Pons (tissue), 1 donor: ENCODE results near the gene ALDH5A1.

Experiments used
- DNase-seq: peaks from one replicate; pipeline ENCODE4 v3.0.0-alpha.2; 2016; ENCODE audit warnings: low spot score

The ALDH5A1 gene

DNA sequence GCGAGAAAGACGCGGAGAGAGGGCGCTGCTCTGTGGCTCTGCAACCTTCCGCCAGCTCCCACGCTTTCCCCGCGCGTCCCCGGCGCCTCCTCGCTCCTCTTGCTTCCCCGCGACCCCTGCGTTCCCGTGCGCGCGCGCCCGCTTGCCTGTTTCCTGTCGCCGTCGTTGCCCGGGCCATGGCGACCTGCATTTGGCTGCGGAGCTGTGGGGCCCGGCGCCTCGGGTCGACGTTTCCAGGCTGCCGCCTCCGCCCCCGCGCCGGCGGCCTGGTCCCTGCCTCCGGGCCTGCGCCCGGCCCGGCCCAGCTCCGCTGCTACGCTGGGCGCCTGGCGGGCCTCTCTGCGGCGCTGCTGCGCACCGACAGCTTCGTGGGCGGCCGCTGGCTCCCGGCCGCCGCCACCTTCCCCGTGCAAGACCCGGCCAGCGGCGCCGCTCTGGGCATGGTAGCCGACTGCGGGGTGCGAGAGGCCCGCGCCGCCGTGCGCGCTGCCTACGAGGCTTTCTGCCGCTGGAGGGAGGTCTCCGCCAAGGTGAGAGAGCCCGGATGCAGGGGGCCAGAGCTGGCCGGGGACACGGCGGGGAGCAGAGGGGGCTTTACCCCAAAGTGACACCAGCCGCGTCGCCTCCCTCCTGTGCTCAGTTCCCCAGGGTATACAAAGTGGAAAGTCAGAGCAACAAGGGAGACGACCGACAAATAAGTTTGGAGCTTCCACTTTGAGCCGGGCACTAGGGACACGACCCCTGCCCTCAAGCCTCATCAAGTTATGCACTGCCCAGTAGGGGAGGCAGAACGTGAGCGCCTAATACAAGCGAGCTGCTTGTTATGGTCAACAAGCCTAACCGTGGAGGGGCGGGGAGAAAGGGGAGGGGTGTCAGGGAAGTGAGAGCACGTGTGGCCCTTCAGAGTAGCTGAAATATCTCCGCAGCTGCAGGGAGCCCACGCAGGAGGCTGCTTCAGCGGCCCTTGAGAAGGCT, at the start of gene ALDH5A1:
Gene ALDH5A1, plus strand, starts transcription at position 149 of the 975 bp plus-strand sequence. Its CDS starts 28 bp downstream, at position 177.
- DNase-seq: peak; percentile 36

DNA sequence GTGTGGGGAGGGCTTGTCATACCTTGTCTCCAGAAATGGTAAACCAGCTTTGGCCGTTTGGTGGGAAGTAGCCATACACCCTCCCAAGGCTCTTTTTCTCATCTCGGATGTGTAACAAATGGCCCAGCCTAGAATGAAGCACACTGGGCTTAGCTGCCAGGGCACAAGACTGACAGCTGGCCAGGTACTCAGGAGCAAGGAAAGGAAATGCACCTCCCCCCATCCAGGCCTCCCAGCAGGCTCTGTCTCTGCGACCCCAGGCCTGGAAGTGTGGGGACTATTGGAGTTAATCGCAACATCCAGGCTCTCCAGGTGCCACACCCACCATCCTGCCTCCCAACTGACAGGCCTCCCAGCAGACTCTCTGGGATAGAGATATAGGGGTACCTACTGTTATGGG, 49.1 kb upstream of the ALDH5A1 start:
- no peak for DNase-seq

DNA sequence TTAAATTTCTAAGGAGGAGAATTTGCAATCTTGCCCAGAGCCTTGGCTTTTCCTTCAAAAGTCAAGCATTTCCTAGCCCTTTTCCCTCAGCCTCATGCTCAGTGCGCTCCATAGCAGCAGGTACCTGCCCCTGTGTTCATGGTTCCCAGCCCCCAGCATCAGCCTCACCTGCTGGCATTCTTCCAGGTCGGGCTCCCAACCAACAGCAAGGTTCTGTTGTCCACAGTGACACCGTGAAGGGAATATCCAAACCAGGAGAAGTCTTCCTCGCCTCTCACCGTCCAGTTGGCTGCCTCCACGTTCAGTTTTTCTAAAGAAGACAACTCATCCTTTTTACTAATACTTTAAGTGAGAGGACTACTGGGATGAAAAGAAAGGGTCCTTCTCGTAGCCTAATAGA, 48.1 kb upstream of the ALDH5A1 start:
- DNase-seq: no peak

DNA sequence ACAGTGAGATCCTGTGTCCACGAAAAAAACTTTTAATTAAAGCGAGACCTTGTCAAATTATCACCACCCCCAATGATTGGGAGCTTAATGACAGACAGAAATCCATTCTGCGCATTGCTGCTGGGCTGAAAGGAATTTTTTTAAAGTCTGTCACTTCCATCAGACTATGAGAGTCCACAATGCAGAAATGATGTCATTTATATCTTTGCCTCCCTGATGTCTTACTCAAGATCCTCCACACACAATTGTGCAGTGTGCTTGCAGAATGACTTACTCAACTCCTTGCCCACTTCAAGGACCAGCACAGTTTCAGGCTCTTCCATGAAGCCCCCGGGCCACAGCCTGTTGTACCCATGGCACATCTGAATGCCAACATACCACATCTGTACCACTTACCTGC, 46.4 kb upstream of the ALDH5A1 start:
- no peak for DNase-seq

DNA sequence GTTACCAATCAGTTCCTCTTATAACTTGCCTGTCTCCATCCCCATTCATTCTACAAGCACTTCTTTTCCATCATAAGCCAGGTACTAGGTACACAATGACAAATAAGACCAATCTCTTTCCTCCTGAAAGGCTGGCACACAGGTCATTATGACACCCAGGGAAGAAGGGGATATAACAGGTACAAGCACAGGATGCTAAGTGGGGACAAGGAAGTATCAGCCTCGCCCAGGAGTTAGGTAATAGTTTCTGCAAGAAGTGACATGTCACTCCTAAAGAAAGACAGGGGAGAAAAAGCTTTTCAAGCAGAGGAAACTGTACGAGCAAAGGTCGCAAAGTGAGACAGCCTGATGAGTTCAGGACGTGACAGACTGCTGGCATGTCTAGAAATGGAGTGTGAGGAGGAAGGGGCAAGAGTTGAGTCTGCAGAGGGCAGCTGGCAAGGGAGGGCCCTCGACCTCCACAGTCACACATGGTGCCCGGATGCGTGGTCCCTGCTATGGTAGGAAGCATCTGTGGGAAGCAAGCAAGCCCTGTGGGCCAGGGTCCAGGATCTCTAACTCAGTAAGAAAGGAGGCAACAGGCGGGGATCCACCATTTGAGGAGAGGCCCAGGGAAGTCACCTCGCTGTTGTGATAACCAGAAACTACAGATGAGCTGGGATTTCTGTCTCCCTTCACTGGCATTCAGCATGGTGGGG, 45.8 kb upstream of the ALDH5A1 start:
- no peak for DNase-seq

DNA sequence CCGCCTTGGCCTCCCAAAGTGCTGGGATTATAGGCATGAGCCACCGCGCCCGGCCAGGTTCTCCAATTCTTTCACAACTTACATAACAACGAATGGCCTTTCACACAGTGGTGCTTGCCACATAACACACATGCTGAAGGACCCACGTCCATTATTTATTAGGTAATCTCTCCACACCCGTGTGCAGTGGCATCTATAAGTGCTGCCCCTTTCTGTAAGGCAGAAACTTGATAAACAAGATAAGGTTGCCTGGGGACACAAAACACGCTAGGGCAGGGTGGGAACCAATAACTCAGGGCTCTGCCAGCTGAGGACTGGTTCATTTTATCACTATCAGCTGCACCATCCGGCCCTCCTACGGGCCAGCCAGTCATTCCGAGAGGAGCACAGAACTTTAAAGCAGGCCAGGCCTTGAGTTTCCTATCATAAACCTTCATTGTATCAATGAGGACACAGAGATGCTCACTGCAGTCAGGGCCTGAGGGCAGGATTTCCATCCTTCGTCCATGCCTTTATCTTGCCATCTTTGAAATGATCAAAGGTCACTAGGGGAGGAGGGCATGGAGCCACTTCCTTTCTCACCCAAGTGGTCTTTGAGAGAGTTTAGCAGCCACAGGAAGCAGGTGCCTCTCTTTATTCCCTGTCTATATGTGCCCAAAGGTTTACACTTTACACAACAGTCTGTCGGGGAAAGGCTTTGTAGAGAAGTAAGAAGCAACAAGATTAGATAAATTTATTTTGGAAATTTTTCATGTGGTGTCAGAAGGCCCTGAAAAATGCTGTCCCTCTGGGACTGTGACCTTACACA, 43.0 kb upstream of the ALDH5A1 start:
- DNase-seq: no peak

DNA sequence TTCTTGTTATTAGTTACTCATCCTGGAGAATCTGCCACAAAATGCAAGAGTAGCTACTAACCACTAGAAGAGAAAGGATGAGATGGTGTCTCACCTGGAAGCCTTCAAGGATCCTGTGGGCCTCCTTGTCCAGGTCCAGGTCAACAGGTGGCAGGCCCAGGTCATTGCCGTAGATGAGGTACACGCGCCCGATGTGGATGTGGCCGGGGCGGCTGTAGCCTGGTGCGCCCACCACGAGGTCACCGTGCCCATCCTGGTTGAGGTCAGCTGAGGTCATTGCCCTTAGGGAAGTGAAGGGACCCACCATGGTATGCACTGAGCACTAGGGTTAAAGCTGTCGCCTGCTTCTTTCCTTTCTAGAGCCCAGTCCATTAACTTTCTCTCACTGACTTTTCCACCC, 40.8 kb upstream of the ALDH5A1 start:
- DNase-seq: no peak

DNA sequence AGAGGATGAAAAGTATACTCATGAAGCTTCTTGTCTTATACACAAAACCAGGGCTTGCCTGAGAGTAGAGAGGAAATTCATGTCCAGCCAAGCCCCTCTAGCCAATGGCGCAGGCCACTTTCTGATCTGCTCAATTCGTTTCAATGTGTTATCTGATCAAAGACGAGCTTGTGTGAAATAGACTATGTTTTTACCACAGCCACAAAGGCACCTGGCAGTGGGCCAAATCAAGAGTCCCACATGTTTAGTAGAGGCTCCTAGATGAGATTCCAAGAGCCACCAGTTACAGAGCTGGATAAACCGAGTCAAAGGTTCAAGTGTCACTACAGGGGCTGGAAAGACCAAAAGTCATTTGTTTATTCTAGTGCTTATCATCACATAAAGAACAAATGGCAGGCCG, 40.3 kb upstream of the ALDH5A1 start:
- no peak for DNase-seq

DNA sequence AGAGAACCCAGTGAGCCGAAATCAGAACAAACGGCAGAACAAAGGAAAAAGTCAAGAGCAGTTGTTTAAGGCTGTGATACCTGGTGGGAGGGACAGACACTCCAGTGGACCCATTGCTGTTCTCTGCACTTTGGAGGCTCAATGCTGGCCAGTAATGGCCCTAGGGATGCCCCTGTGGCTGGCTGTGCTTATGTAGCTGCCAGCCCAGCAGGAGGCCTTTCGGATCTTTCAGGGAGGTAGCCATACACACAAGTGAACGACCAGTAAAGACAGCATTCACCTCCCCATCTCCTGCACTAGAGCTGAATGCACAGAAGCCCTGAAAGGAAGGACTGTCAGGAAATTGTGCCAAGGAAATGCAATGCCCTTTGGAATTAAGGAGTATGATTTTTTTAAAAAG, 39.7 kb upstream of the ALDH5A1 start:
- DNase-seq: no peak

DNA sequence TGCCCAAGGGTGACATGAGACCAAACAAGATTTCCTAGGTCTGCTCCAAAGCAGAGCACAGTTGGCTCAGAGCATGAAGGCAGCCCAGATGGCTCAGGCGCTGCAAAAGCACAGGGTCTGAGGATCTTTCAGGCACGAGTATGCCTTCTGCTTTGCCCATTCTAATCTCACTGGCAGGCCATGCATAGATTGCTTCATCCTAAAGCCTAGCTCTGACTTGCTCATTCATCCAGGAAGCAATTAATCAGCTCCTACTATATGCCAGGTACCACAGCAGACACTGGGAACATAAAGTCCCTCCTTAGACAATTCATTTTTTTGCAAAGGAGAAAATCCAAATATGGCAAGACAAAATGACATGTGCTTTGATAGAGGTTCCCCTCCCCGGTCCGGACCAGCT, 36.6 kb upstream of the ALDH5A1 start:
- DNase-seq: no peak

DNA sequence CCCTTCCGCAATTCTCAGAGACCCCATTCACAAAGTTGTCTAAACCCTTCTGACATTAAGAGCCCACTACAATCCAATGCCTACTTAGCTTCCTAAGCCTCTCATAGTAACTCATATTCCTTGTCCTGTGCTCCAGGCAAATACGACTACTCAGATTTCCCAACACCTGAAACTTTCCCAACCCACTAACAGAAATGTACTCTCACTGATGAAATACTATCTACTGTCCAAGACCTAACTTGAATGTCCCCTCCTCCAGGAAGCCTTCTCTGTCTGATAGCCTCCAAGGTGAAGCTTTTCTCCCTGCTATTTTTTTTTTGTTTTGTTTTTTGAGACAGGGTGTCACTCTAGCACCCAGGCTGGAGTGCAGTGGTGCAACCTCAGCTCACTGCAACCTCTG, 35.8 kb upstream of the ALDH5A1 start:
- no peak for DNase-seq

DNA sequence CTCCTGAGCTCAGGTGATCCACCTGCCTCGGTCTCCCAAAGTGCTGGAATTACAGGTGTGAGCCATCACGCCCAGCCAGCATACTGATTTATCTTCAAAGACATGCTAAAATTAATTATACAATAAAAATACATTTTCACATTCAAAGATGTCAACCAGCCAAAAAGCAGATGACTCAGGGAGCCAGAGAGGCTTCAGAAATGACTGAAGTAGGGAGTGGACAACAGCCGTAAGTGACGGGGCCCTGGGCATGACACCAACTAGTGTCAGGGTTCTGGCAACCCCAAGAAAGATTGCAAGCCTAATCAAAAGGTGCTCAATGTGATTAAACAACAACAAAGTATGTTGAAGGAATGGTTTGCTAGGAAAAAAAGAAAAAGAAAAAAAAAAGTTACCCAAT, 33.8 kb upstream of the ALDH5A1 start:
- no peak for DNase-seq

DNA sequence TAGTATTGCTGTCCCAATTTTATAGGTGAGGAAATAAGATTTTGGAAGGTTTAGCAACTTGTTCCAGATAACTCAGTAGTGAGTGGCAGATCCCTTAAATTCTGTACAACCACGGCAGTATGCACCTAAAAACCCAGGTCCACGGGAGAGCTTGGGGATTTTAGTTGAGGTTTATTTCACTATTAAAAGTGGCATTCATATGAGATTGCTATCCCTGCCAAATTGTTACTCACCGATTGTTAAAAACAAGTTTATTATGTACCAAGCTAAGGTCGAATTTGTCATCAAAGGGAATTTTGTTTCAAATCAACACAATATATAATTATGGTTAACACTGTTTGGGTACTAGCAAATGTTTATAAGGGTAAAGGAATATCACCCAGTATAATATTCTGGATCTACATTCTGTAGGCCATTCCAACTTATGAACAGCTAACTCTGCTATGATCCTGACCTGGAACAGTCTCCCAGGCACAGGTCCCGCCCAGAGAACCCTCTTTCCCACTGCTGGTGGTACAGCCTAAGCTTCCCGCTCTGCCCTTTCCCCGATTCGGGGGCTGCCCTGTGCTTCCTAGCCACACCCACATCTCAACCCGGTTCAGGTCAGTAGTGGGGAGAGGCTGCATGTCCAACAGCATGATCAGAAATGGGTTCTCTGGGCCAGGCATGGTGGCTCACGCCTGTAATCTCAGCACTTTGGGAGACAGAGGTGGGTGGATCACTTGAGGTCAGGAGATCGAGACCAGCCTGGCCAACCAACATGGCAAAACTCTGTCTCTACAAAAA, 30.3 kb upstream of the ALDH5A1 start:
- no peak for DNase-seq

DNA sequence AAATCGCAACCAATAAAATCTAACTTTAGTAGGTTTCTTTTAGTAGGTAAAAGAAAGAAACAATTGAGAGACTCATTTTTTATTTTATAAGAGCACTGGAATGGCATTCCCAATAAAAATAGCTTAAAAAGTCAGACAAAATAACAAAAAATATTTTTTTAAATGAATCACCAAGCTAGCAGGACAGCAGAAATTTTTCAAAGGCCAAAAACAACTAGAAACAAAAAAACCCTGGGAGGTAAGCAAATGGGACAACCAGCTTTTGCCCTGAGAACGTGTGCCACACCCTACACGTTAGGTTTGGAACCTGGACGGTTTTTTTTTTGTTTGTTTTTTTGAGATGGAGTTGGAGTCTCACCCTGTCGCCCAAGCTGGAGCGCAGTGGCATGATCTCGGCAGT, 25.0 kb upstream of the ALDH5A1 start:
- no peak for DNase-seq

DNA sequence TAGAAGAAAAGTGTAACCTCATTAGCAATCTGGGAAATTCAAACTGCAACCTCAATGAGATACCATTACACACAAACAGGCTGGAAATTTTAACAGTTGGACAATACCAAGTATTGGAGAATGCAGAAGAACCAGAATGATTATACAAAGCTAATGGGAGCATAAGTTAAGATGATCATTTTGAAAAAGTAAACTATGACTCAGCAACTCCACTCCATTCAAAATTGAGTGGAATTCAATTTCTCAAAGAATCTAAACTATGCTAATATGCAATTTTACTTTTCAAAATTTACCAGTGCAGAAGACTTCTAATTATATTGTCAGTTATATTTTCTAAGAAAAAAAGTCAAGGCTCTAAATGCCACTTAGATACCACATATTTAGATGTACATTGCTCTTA, 22.6 kb upstream of the ALDH5A1 start:
- no peak for DNase-seq

DNA sequence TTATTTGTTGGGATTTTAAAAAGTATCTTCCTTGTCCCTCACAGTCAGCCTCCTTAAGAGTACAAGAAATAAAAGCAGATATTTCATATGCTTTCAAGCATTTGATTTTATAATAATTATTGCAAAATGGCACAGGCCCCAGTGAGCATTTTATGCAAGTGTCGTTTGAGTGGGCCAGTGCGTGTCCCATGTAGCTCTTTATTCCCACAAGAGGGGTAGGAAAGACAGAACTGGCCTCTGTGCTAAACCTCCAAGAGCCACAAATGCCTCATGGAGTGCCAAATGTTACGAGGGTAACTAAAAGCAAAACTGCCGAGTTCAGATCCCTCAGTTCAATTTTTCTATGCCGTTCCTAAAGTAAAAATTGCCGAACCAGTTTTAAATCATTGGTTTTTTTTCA, 18.1 kb upstream of the ALDH5A1 start:
- no peak for DNase-seq

DNA sequence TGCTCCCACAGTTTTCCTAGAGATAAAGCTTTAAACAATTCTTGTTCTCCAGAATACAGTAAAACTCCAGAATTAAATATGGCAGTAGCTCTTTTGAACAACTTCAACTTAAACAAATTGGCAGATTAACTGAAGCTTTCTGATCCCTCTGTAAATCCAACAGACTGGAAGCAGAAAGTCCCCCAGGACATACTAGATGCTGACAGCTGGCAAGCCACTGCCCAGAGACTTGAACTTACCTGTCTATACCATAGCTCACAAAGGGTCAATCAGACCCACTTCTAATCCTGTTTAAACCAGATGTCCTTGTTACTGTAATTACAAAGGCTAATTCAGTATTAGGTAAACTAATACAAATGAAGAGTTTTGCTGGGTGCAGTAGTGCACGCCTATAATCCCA, 17.7 kb upstream of the ALDH5A1 start:
- DNase-seq: no peak

DNA sequence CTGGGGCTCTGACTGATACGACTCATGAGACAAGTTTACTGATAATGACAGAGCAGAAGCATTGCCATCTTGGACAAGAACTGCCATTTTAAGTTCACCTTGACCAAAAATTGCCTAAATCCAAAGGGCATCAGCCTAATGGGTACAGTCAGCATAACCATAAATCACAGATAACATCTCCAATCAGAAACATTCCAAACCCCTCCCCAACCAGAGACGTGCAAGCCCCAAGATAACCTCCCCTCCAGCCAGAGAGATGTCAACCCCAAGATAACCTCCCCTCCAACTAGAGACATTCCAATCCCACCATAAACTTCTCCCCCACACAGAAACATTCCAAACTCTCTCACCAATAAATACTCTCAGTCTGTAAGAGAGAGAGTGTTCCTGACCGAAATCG, 15.9 kb upstream of the ALDH5A1 start:
- DNase-seq: no peak

DNA sequence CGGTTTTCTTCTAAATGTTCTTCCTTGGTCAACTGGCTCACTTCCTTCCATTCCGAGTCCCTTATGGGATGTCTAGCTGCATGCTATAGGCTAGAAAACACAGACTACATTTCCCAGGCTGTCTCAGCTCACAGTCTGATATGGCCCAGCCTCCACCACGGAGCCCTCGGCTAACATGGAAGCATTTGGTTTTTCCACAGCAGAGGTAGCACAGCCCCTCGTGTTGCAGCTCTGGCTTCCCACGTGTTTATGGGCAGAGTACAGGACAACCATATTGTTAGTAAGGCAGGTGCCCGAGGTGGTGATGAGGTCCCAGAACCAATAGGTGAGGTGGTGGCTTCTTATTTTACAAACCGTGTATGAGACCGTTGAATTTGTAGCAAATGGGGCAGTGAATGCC, 14.1 kb upstream of the ALDH5A1 start:
- DNase-seq: no peak

DNA sequence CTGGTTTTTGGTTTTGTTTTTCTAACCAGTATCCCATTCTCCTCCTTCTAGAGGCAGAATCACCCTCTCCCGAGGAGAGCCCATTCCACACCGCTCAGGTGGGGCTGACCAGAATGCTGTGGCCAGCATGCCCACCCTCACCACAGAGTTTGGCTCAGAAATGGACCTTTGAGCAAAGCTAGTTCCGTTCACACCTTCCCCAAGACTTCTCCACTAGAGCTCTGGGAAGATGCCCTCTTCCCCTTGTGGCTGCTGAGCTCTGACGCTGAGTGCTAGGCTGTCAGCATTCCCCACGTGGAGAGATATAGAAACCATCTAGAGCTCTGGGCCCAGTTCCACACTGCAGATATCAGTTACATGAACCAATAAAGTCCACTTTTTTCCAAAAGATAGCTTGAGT, 13.3 kb upstream of the ALDH5A1 start:
- no peak for DNase-seq

DNA sequence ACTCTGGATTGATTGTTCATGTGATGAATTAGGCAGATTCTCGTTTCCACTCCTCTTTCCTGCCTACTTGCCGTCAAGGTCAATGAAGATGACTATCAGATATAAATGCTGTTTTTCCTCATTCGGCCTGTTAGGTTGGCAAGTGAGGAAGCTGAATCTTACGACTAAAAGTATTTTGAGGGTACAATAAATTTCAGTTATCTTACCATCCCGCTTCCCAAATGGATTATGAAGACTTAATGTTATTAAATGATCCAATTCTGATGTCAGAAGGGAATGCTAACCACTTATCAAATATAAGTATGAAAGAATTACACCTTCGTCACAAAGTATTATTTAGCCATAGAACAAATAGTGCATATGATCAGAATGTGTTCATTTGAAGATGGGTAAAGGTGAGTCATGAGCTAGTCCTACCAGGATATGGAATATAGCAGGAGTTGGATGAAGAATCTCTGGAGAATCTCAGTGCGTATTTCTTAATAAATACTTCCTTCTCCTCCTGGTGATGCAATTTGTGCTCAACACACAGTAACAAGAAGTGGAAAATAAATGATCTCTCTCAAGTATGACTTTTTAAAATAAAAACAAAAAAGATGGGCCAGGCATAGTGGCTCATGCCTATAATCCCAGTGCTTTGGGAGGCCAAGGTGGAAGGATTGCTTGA, 10.0 kb upstream of the ALDH5A1 start:
- no peak for DNase-seq
